ENCODE results near the gene TMTC1. TPM values are rescaled to one million over a fixed set of nuclear protein-coding genes. Genes with fewer than 3 reads are reported as not detected.

TMTC1 gene
- total and polyA plus RNA-seq, 2 experiments from 2014 or later = 6.8 to 14.0 TPM

- H3K9me2 ChIP-seq (replicated peaks; ENCODE audit: insufficient read depth) = no peaks in the 10 kb centered on the region
- no peaks in the 10 kb centered on the region for H3K27me3 ChIP-seq
- H3K4me2 ChIP-seq = no peak overlapping the region
These were observed 267.3 kb downstream of the TMTC1 start for GRCh38 chr12:29516431-29516875.

GRCh38 chr12:29510591-29511185 is 273.1 kb downstream of the TMTC1 start:
- H3K27ac ChIP-seq = no peak overlapping the region
- no peaks in the 10 kb centered on the region for H4K20me1 ChIP-seq (ENCODE audit: insufficient read depth, poor library complexity, severe bottlenecking)
- no peak overlapping the region for H3K4me3 ChIP-seq
- H2AFZ ChIP-seq = no peak overlapping the region
- H3K9me3 ChIP-seq (ENCODE audit: low read depth) = no peaks in the 10 kb centered on the region
- no peak for DNase-seq (ENCODE audit: low spot score)
- H3K9me2 ChIP-seq (replicated peaks; ENCODE audit: insufficient read depth) = no peaks in the 10 kb centered on the region
- no peaks in the 10 kb centered on the region for H3K27me3 ChIP-seq
- H3K79me2 ChIP-seq = no peaks in the 10 kb centered on the region
- TF ChIP-seq CTCF (IDR thresholded peaks at IDR 0.05; ENCODE audit: poor library complexity) = no peak
- no peak for TF ChIP-seq EZH2 (IDR thresholded peaks at IDR 0.05; ENCODE audit: borderline replicate concordance)
- TF ChIP-seq EZH2phosphoT487 (IDR thresholded peaks at IDR 0.05; ENCODE audit: low read depth, severe bottlenecking, unreplicated experiment) = no peak
- WGBS (ENCODE audit: low lambda C conversion rate, missing lambda C conversion rate) = 72% methylated on average over 6 of the region's 6 CpGs
- no peaks in the 10 kb centered on the region for H3K36me3 ChIP-seq (replicated peaks; ENCODE audit: insufficient read depth, low read depth)
- H3K4me1 ChIP-seq (ENCODE audit: insufficient read depth) = no peaks in the 10 kb centered on the region
- no peak overlapping the region for H3K4me2 ChIP-seq

More at GRCh38 chr12:29516431-29516875, 267.3 kb downstream of the TMTC1 start:
- H3K79me2 ChIP-seq = no peaks in the 10 kb centered on the region
- H3K9me3 ChIP-seq (ENCODE audit: low read depth) = no peaks in the 10 kb centered on the region
- DNase-seq (ENCODE audit: low spot score) = no peak
- H3K36me3 ChIP-seq (replicated peaks; ENCODE audit: insufficient read depth, low read depth) = no peaks in the 10 kb centered on the region
- H3K4me1 ChIP-seq (ENCODE audit: insufficient read depth) = no peaks in the 10 kb centered on the region
- no peak for TF ChIP-seq EZH2phosphoT487 (IDR thresholded peaks at IDR 0.05; ENCODE audit: low read depth, severe bottlenecking, unreplicated experiment)
- no peak for TF ChIP-seq EZH2 (IDR thresholded peaks at IDR 0.05; ENCODE audit: borderline replicate concordance)
- no peak for TF ChIP-seq CTCF (IDR thresholded peaks at IDR 0.05; ENCODE audit: poor library complexity)
- no peak overlapping the region for H3K27ac ChIP-seq
- H2AFZ ChIP-seq = no peak overlapping the region
- H3K4me3 ChIP-seq = no peak overlapping the region
- no peaks in the 10 kb centered on the region for H4K20me1 ChIP-seq (ENCODE audit: insufficient read depth, poor library complexity, severe bottlenecking)
- 67% methylated on average over 2 of the region's 2 CpGs for WGBS (ENCODE audit: low lambda C conversion rate, missing lambda C conversion rate)

GRCh38 chr12:29509503-29509902 is 274.2 kb downstream of the TMTC1 start:
- H3K9me2 ChIP-seq (replicated peaks; ENCODE audit: insufficient read depth) = no peaks in the 10 kb centered on the region
- no peaks in the 10 kb centered on the region for H3K27me3 ChIP-seq
- WGBS (ENCODE audit: low lambda C conversion rate, missing lambda C conversion rate) = 100% methylated on average over 1 of the region's 1 CpG
- no peaks in the 10 kb centered on the region for H3K9me3 ChIP-seq (ENCODE audit: low read depth)
- H3K79me2 ChIP-seq = no peaks in the 10 kb centered on the region
- no peaks in the 10 kb centered on the region for H3K36me3 ChIP-seq (replicated peaks; ENCODE audit: insufficient read depth, low read depth)
- peaks cover 4% of the 10 kb centered on the region for H3K4me1 ChIP-seq (ENCODE audit: insufficient read depth)
- no peak overlapping the region for H3K27ac ChIP-seq
- H3K4me2 ChIP-seq = no peak overlapping the region
- no peak for DNase-seq (ENCODE audit: low spot score)
- TF ChIP-seq CTCF (IDR thresholded peaks at IDR 0.05; ENCODE audit: poor library complexity) (no peak), EZH2 (IDR thresholded peaks at IDR 0.05; ENCODE audit: borderline replicate concordance) (no peak), EZH2phosphoT487 (IDR thresholded peaks at IDR 0.05; ENCODE audit: low read depth, severe bottlenecking, unreplicated experiment) (no peak)
- H2AFZ ChIP-seq = no peak overlapping the region
- no peaks in the 10 kb centered on the region for H4K20me1 ChIP-seq (ENCODE audit: insufficient read depth, poor library complexity, severe bottlenecking)
- H3K4me3 ChIP-seq = no peak overlapping the region

Measured in hepatocyte (in vitro differentiated cells).